Measurements from ENCODE around the gene ZDHHC11B. TPM values are rescaled to one million over a fixed set of nuclear protein-coding genes. Genes with fewer than 3 reads are reported as not detected.
"Not testable (repeated sequence)": the region's sequence is repeated elsewhere in the genome, so short reads cannot be mapped to it uniquely, and the experiment has no call there.

ZDHHC11B gene
- total RNA-seq, 1 experiment from 2014 or later, result 0.19 TPM

DNA sequence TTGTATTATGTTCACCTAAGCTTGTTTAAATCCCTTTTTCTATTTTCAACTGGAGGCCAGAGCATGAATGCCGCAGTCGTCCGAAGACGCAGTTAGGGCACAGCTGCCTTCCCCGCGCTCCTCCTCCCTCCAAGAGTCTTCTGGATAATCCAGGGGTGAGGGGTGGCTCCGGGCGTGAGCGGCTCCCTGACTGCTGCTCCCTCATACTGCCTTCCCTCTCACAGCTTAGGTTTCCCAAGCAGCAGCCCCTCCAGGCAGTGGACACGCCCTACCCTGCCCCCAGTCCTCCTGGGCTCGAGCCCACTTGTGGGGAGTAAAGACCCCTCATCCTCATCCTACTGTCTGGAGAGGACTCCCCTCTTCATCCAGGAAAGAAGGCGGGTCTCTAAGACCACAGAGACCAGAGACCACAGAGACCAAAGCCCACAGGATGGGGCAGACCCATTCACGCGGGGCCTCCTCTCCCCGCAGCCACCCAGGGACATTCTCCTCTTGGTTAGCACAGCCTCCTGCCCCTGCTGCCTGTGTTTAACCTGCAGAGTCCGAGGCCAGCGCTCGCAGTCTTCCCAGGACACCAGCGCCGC lies 31.9 kb downstream of the ZDHHC11B start:
- DNase-seq (ENCODE audit: low spot score), result not testable (repeated sequence)

DNA sequence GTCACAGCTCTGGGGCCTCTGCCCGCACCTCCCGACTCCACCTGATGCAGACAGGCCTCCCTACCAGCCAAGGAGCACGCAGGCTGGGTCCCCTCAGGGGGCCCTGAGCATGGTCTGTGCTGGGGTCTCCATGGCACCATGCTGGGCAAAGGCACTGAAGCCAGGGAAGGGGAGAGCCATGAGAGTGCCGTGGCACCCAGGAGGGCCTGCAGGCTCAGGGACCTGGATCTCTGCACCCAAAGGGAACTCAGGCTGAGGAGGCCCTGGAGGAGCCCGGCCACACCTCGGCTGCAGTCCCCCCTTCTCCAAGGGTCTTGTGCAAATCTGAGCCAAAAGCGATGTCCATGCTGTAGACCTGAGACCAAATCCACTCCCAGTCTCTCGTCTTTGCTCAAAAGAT lies 32.5 kb downstream of the ZDHHC11B start:
- DNase-seq (ENCODE audit: low spot score), result not testable (repeated sequence)

GRCh38 chr5:751496-751895 lies 33.0 kb downstream of the ZDHHC11B start:
- DNase-seq (ENCODE audit: low spot score), result no peak

DNA sequence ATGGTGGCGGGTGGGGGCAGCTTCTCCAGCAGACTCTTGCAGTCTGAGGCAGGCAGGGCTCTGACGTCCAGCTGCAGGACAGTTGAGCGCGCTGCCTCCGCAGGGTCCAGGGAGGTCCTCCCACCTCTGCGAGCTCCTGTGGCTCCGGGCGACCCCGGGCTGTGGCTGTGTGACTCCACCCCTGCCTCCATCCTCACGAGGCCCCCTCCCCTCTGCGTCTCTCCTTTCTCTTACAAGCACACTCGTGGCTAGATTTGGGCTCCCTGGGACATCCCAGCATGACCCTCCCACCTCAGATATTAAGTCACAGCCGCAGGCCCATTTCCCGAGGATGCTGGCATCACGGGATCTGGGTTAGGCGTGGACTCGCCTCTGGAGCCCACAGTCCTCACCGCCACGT lies 34.3 kb downstream of the ZDHHC11B start:
- DNase-seq (ENCODE audit: low spot score), result not testable (repeated sequence)

DNA sequence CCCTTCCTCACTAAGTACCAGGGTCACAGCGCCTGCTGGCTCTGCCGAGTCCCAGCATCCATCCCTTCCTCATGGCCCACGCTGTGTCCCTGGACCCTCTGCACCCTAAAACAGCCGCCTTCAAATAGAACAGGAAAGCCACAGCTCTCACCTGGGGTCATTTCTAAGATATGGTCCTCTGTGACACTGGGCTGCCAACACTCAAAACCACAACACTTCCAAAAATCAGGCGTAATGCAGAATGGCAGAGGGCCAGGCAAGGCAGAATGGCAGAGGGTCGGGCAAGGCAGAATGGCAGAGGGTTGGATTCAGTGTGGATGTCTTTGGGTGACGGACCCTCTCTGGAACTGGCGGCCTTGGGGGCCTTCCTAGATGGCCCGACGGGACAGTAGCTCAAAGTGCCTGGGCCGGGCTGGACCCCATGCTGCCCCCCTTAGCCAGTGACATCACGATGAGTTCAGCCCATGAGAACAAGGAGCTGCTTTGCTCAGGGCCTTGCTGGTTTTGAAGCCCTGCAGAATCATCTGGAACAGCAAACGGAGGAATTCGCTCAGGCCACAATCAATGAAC lies 35.3 kb downstream of the ZDHHC11B start:
- no peak for DNase-seq (ENCODE audit: low spot score)

DNA sequence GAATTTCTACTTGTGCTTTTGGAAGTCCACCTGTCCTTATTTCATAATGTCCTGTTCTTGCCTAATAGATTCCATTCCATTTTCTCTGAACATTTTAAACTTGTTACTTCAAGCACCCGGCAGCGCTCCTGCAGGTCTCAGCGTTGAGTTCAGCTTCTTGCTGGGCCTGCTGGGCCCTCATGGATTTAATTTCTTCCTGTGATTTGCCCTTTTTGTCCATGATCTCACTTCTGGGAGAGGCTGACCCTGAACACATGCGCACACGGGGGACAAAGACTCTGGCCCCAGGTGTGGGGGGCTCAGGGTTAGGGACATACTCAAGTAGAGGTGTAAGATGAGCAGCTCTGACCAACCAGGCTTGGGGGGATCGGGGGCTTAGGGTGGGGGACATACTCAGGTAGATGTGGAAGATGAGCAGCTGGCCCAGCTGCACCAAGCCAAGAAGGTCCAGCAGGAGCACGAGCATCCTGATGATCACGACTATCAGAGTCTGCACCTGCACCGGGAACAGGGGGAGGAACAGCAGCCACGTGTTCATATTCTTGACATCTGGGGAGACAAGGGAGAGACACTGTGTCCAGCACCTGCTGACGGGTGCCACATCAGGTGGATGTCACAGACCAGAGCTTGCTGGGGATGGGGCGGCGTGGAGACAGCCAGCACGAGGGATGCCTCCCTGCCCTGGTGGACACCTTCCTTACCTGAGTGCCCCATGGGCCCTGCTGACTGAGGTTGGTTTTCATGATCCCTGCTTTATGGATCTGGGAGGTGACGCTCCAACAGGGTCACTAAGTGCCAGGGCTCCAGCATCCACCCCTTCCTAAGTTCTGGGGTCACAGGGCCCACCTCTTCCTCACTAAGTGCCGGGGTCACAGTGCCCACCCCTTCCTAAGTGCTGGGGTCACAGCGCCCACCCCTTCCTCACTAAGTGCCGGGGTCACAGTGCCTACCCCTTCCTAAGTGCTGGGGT lies 36.2 kb downstream of the ZDHHC11B start:
- not testable (repeated sequence) for DNase-seq (ENCODE audit: low spot score)

GRCh38 chr5:747303-747844 lies 37.2 kb downstream of the ZDHHC11B start:
- DNase-seq (ENCODE audit: low spot score), result not testable (repeated sequence)

DNA sequence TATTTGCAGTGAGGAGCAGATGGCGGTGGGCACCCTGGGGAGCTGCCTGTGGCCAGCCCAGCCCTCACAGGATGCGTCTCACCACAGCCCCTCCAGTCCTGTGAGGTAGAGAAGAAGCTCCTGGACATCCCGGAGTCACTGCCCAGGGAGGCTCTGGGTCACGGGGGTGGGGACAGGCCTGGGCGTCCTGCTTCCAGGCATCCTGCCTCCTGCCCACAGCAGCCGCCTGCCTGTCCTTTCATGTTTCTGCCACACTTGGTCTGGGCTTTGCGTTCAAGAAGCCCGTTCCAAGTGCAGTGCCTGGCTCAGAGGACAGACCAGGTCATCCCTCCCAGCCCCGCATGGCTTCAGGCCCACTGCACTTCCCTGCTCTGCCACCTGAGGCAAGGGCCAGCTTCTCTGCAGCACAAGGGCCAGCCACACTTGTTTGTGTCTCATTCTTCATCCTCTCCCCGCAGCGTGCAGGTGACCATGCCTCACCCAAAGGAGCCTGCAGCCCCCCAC lies 38.2 kb downstream of the ZDHHC11B start:
- no peak for DNase-seq (ENCODE audit: low spot score)

DNA sequence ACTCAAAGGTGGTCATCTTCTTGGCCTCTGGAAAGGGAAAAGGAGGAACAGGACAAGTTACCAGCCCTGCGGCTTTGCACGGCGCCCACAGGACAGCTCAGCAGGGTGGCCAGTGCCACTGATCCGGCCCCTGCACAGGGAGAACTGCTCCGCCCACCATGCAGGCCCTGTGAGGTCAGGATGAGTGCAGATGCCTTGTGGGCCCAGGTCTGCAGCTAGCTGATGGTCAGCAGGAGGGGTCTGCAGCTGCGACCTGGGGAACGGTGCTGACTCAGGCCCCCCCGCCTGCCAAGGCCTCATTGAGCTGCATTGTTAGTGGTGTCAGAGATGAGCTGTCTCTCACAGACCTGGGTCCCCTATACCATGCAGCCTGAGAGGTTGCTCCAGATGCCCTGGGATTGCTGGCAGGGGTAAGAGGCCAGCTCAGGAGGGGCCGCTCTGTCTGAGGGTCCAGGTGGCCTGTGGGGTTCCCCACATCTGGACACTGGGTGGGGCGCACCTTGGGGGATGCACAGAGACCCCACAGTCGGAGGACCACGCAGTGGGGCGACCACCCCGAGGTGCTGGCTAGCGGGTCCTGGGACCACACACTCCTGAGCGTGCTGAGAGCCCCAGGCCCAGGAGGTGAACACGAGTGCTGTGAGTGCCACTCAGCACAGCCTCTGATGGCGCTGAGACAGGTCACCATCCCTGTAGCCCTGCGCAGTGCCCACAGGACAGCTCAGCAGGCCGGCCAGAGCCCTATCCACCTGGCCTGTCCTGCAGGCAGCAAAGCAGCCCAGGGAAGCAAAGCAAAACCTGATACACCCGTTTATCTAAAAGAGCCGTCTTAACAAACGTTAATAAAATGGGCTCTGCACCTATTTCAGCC lies 39.0 kb downstream of the ZDHHC11B start:
- not testable (repeated sequence) for DNase-seq (ENCODE audit: low spot score)

GRCh38 chr5:743696-744404 lies 40.7 kb downstream of the ZDHHC11B start:
- not testable (repeated sequence) for DNase-seq (ENCODE audit: low spot score)

- DNase-seq (ENCODE audit: low spot score), result not testable (repeated sequence)
Measured at GRCh38 chr5:742276-742675, 42.3 kb downstream of the ZDHHC11B start.

GRCh38 chr5:734145-734544 lies 50.4 kb downstream of the ZDHHC11B start:
- not testable (repeated sequence) for DNase-seq (ENCODE audit: low spot score)

GRCh38 chr5:732754-733454 lies 51.6 kb downstream of the ZDHHC11B start:
- not testable (repeated sequence) for DNase-seq (ENCODE audit: low spot score)

DNA sequence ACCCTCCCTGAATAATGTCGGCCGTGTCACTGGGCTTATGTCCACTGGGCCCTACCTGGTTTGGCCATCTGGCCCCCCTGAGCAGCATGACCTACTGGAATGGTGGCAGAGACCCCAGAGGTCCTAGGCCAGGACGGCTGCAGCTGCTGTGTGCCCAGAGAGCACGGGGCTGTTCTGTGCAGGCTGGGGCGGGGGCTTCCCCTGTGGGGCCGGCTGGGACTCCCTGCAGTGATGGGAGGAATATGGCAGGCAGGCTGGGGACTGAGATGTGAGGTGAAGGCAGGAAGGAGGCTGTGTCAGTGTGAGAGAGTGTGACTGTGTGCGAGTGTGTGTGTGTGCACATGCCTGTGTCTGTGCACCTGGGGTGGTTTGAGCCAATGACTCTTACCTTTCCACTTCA lies 55.3 kb downstream of the ZDHHC11B start:
- not testable (repeated sequence) for DNase-seq (ENCODE audit: low spot score)

DNA sequence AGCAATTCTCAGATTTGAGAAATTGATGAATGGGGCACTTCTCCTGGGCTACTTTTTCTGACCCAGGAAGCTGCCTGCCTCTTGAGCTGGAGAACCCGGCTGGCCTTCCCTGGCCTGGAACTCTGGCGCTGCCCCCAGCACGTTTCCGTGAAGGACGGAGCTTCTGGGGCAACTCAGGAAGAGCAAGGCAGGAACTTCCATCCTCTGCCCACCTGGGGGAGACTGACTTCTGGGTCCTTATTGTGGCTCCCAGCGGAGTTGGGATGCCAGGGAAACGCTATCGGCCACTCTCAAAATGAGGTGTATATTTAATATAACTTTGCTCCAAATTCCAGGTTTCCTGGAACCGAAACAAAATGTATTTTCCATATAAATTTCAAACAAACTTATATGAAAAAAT lies 57.4 kb downstream of the ZDHHC11B start:
- not testable (repeated sequence) for DNase-seq (ENCODE audit: low spot score)

DNA sequence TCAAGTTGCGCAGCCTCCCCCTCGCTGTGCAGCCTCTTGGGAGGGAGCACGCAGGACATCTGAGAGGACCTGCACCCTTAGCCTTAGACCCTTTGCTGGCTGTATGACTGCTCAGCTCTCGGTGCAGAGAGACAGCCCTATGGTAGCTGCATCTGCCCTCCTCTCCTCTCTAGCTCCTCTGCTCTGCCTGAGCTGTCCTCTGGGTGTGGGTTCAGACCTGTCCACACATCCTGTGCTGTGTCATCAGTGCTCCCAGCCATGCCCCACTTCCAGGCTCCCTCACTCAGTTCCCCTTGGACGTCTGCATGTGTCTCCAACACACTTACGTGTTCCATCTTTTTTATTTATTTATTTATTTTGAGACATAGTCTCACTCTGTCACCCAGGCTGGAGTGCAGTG lies 60.7 kb downstream of the ZDHHC11B start:
- DNase-seq (ENCODE audit: low spot score), result not testable (repeated sequence)

DNA sequence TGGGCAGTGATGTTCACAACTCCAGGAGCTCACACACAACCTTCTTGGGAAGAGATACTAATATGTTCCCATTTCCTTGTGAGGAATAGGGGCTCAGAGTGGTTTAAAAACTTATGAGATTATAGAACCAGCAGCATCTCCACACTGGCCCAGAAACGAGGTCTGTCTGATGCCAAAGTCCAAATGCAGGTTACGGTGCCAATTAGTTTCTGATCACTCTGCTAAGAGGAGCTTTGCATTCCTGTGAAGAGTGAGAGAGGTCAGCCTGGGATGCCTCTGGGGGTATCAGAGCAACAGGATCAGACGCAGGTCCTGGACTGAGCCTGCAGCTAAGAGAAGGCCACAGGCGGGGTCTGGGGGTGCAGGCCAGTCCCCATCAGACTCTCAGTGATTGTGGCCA lies 61.2 kb downstream of the ZDHHC11B start:
- not testable (repeated sequence) for DNase-seq (ENCODE audit: low spot score)

DNA sequence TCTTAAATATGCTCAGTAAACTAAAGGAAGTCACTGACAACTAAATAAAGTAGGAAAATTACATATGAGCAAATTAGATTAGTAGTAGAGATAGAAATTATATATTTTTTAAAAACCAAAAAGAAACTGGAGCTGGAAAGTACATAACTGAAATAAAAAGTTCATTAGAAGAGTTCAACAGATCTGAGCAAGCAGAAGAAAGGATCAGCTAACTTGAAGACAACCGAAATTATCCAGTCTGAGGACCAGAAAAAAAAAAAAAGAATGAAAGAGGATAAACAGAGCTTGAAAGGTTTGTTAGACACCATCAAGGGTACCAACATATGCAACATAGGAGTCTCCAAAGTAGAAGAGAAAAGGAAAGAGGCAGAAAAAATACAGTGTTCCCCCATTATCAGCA lies 65.2 kb downstream of the ZDHHC11B start:
- not testable (repeated sequence) for DNase-seq (ENCODE audit: low spot score)

DNA sequence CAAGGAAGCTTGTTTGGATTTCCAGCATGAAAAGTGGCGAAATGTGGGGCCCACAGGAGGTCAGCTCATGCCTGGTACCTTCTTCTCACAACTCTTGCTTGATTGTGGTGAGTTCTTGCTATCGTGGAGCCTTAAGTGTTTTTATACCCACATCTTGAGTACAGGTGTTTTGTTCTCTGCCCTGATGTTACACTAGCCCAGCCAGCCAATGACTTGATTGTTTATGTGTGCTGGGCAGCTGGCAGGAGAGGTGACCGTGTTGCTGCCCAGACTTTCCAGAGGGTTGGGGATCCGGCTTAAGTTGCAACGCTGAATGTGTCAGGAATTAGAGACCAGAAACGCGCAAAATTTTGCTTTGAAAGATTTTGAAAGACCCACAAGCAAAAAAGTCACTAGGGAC lies 67.4 kb downstream of the ZDHHC11B start:
- no peak for DNase-seq (ENCODE audit: low spot score)

DNA sequence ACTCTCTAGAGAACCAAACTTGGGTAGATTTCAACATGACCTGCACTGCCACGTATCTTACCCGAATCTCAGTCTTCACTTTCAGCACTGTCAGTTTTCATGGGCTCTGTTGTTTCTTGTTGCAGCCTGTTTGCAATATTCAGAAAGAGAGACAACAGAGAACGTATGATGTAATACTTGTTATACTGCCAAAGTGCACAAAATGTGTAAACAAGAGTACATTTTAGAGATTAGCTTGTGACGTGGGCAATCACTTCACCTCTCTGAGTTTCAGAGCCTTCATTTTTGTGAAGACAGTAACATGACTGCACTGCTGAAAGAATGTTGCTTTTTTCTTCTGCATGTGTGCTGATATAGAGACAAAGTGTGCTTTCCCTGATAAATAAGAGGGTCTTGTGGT lies 67.8 kb downstream of the ZDHHC11B start:
- peak; percentile 64 for DNase-seq (ENCODE audit: low spot score)
